ENCODE measurements around the gene NR1H2. TPM values are rescaled to one million over a fixed set of nuclear protein-coding genes. Genes with fewer than 3 reads are reported as not detected.

NR1H2 gene
- total and polyA plus RNA-seq, 4 donors = 30.4 to 58.1 (median 33.7) TPM

DNA sequence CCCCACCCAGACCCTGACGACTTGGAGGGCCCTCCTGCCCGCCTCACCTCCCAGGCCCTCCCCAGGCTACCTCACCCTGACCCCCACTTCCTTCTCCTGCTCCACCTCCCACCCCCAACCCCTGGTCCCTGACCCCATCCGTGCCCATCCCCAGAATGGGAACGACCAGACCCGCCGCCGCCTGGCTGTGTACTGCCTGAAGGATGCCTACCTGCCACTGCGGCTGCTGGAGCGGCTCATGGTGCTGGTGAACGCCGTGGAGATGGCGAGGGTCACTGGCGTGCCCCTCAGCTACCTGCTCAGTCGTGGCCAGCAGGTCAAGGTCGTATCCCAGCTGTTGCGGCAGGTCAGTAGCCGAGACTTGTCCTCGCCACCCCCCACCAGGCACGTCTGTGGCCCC is 30.6 kb downstream of the NR1H2 start:
- 95% methylated on average over 19 of the region's 19 CpGs for WGBS
- no peak for DNase-seq (ENCODE audit: low spot score)
- Histone ChIP-seq H3K9me3 (ENCODE audit: control insufficient read depth in 4 of 4, low read length in 3 of 4) (no peaks in the 10 kb centered on the region), H3K9ac (ENCODE audit: low read depth in 1 of 2, low read length in 2 of 2) (no peak overlapping the region), H3K36me3 (ENCODE audit: control insufficient read depth in 4 of 4, insufficient read depth in 3 of 4, low read depth in 1 of 4, low read length in 3 of 4) (peaks cover 0 to 10% (median 3%) of the 10 kb centered on the region in 4 donors), H3K27ac (ENCODE audit: low read depth in 1 of 2, low read length in 2 of 2) (no peak overlapping the region), H3K27me3 (ENCODE audit: control insufficient read depth in 4 of 4, insufficient read depth in 4 of 4, low read length in 3 of 4) (no peaks in the 10 kb centered on the region), H3K4me3 (ENCODE audit: low read depth in 1 of 3, low read length in 3 of 3) (no peak overlapping the region), H3K4me1 (ENCODE audit: control insufficient read depth in 4 of 4, insufficient read depth in 4 of 4, low read length in 3 of 4) (no peaks in the 10 kb centered on the region)
- TF ChIP-seq FOXA1 (IDR thresholded peaks at IDR 0.05) (no peak), JUND (IDR thresholded peaks at IDR 0.05) (no peak), HNF4A (conservative IDR thresholded peaks at IDR 0.05) (no peak), YY1 (IDR thresholded peaks at IDR 0.05) (no peak), SP1 (IDR thresholded peaks at IDR 0.05) (no peak)
- TF ChIP-seq, protein P1, sequence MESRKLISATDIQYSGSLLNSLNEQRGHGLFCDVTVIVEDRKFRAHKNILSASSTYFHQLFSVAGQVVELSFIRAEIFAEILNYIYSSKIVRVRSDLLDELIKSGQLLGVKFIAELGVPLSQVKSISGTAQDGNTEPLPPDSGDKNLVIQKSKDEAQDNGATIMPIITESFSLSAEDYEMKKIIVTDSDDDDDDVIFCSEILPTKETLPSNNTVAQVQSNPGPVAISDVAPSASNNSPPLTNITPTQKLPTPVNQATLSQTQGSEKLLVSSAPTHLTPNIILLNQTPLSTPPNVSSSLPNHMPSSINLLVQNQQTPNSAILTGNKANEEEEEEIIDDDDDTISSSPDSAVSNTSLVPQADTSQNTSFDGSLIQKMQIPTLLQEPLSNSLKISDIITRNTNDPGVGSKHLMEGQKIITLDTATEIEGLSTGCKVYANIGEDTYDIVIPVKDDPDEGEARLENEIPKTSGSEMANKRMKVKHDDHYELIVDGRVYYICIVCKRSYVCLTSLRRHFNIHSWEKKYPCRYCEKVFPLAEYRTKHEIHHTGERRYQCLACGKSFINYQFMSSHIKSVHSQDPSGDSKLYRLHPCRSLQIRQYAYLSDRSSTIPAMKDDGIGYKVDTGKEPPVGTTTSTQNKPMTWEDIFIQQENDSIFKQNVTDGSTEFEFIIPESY (IDR thresholded peaks at IDR 0.05) = no peak
- TF ChIP-seq, protein P2, sequence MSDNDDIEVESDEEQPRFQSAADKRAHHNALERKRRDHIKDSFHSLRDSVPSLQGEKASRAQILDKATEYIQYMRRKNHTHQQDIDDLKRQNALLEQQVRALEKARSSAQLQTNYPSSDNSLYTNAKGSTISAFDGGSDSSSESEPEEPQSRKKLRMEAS (IDR thresholded peaks at IDR 0.05) = no peak

DNA sequence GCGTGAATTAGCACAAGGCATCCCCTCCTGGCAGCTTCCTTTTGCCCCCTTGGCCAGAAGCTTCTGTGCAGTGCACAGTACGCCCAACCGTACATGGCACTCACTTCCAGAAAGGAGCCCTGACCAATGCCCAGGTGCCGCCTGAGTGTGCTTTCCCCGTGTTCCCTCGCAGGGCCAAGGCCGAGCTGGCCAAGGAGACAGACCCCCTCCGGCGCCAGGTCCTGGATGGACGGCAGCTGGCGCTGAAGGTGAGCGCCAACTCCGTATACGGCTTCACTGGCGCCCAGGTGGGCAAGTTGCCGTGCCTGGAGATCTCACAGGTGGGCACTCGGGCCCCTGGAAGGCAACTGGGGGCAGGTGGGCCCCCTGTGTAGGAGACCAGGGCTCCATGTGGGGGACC is 33.1 kb downstream of the NR1H2 start:
- 99% methylated on average over 17 of the region's 17 CpGs for WGBS
- Histone ChIP-seq H3K4me1 (ENCODE audit: control insufficient read depth in 4 of 4, insufficient read depth in 4 of 4, low read length in 3 of 4) (no peaks in the 10 kb centered on the region), H3K27me3 (ENCODE audit: control insufficient read depth in 4 of 4, insufficient read depth in 4 of 4, low read length in 3 of 4) (no peaks in the 10 kb centered on the region), H3K9me3 (ENCODE audit: control insufficient read depth in 4 of 4, low read length in 3 of 4) (no peaks in the 10 kb centered on the region), H3K27ac (ENCODE audit: low read depth in 1 of 2, low read length in 2 of 2) (no peak overlapping the region), H3K4me3 (ENCODE audit: low read depth in 1 of 3, low read length in 3 of 3) (no peak overlapping the region), H3K36me3 (ENCODE audit: control insufficient read depth in 4 of 4, insufficient read depth in 3 of 4, low read depth in 1 of 4, low read length in 3 of 4) (peaks cover 0 to 6% (median 1%) of the 10 kb centered on the region in 4 donors), H3K9ac (ENCODE audit: low read depth in 1 of 2, low read length in 2 of 2) (no peak overlapping the region)
- TF ChIP-seq, protein P3, sequence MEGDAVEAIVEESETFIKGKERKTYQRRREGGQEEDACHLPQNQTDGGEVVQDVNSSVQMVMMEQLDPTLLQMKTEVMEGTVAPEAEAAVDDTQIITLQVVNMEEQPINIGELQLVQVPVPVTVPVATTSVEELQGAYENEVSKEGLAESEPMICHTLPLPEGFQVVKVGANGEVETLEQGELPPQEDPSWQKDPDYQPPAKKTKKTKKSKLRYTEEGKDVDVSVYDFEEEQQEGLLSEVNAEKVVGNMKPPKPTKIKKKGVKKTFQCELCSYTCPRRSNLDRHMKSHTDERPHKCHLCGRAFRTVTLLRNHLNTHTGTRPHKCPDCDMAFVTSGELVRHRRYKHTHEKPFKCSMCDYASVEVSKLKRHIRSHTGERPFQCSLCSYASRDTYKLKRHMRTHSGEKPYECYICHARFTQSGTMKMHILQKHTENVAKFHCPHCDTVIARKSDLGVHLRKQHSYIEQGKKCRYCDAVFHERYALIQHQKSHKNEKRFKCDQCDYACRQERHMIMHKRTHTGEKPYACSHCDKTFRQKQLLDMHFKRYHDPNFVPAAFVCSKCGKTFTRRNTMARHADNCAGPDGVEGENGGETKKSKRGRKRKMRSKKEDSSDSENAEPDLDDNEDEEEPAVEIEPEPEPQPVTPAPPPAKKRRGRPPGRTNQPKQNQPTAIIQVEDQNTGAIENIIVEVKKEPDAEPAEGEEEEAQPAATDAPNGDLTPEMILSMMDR (IDR thresholded peaks at IDR 0.05; ENCODE audit: low read depth, low read length, missing input control) = no peak
- TF ChIP-seq GABPA (IDR thresholded peaks at IDR 0.05 in 1 of 2, conservative IDR thresholded peaks at IDR 0.05 in 1 of 2) = no peak
- DNase-seq (ENCODE audit: low spot score) = no peak

DNA sequence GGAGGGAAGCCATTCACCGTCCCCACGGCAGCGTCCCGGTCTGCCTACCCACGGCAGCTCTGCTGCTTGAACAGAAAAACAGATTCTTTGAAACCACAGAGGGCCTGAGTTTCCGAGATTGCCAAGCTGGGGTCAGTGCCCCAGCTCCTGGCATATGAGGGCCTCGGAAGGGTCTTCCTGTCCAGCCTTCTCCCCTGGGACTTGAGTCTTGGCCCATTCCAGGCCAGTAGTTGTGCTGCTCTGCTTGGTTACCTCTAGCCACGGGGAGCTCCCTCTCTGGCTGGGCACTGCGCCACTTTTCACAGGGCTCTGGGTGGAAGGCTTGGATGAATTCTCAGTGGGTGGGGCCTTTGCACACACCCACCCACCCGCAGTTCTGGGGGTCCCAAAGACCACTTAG is 33.9 kb downstream of the NR1H2 start:
- Histone ChIP-seq H3K9ac (ENCODE audit: low read depth in 1 of 2, low read length in 2 of 2) (no peak overlapping the region), H3K4me1 (ENCODE audit: control insufficient read depth in 4 of 4, insufficient read depth in 4 of 4, low read length in 3 of 4) (no peaks in the 10 kb centered on the region), H3K4me3 (ENCODE audit: low read depth in 1 of 3, low read length in 3 of 3) (no peak overlapping the region), H3K27ac (ENCODE audit: low read depth in 1 of 2, low read length in 2 of 2) (no peak overlapping the region), H3K9me3 (ENCODE audit: control insufficient read depth in 4 of 4, low read length in 3 of 4) (no peaks in the 10 kb centered on the region), H3K27me3 (ENCODE audit: control insufficient read depth in 4 of 4, insufficient read depth in 4 of 4, low read length in 3 of 4) (no peaks in the 10 kb centered on the region), H3K36me3 (ENCODE audit: control insufficient read depth in 4 of 4, insufficient read depth in 3 of 4, low read depth in 1 of 4, low read length in 3 of 4) (peaks cover 0 to 6% (median 1%) of the 10 kb centered on the region in 4 donors)
- WGBS = 88% methylated on average over 10 of the region's 10 CpGs
- TF ChIP-seq NR2F2 (IDR thresholded peaks at IDR 0.05) (no peak), YY1 (IDR thresholded peaks at IDR 0.05) (no peak), FOXA1 (IDR thresholded peaks at IDR 0.05) (no peak)
- no peak for DNase-seq (ENCODE audit: low spot score)
